Smooth muscle cell (in vitro differentiated cells): ENCODE measurements around the gene HNRNPUL1. TPM values are rescaled to one million over a fixed set of nuclear protein-coding genes. Genes with fewer than 3 reads are reported as not detected.
"Not testable (repeated sequence)": the region's sequence is repeated elsewhere in the genome, so short reads cannot be mapped to it uniquely, and the experiment has no call there.

Experiments used
- DNase-seq: peaks from one replicate; lab custom pipeline; 2025; ENCODE audit not compliant: unreplicated experiment; lab: John Stamatoyannopoulos, UW
- H2AFZ ChIP-seq: fragments of 200-600 bp; sonication (generic); 2 replicates; pipeline ENCODE4 v1.6.0; 2016; ENCODE audit warnings: antibody characterized with exemption, low read depth, mild to moderate bottlenecking
- H3F3A ChIP-seq: fragments of 200-600 bp; sonication (generic); 2 replicates; pipeline ENCODE4 v1.6.0; 2017; ENCODE audit warnings: antibody characterized with exemption, low read depth
- H3K27ac ChIP-seq: fragments of 200-600 bp; sonication (generic); 2 replicates; pipeline ENCODE4 v1.5.1; 2016; ENCODE audit warnings: low read depth, mild to moderate bottlenecking
- H3K27me3 ChIP-seq: fragments of 200-600 bp; sonication (generic); 2 replicates; pipeline ENCODE4 v1.6.1; 2016; ENCODE audit warnings: low read depth, mild to moderate bottlenecking
- H3K36me3 ChIP-seq: fragments of 200-600 bp; sonication (generic); 2 replicates; pipeline ENCODE4 v1.5.1; 2016; ENCODE audit warnings: low read depth
- H3K4me1 ChIP-seq: fragments of 200-600 bp; sonication (generic); 2 replicates; pipeline ENCODE4 v1.5.1; 2016; ENCODE audit warnings: low read depth
- H3K4me2 ChIP-seq: fragments of 200-600 bp; sonication (generic); 2 replicates; pipeline ENCODE4 v1.6.0; 2016; ENCODE audit warnings: mild to moderate bottlenecking
- H3K4me3 ChIP-seq: fragments of 200-600 bp; sonication (generic); 2 replicates; pipeline ENCODE4 v1.5.1; 2016; ENCODE audit warnings: mild to moderate bottlenecking
- H3K79me2 ChIP-seq: fragments of 200-600 bp; sonication (generic); 2 replicates; pipeline ENCODE4 v1.6.0; 2016; ENCODE audit warnings: low read depth, mild to moderate bottlenecking
- H3K9ac ChIP-seq: fragments of 200-600 bp; sonication (generic); 2 replicates; pipeline ENCODE4 v1.6.0; 2016; ENCODE audit warnings: low read depth
- H3K9me3 ChIP-seq: fragments of 200-600 bp; sonication (generic); replicated peaks from 2 replicates; pipeline ENCODE4 v1.5.1; 2016; ENCODE audit warnings: low read depth
- H4K20me1 ChIP-seq: fragments of 200-600 bp; sonication (generic); 2 replicates; pipeline ENCODE4 v1.6.0; 2016; ENCODE audit warnings: low read depth
- CTCF ChIP-seq: fragments of 200-600 bp; sonication (generic); IDR thresholded peaks from 2 replicates; pipeline ENCODE4 v1.5.1; 2017; ENCODE audit warnings: borderline replicate concordance, mild to moderate bottlenecking, antibody characterized with exemption; ENCODE audit not compliant: insufficient read depth, poor library complexity, severe bottlenecking
- WGBS: methylation state at CpG from one replicate; pipeline ENCODE4 v1.1.7; 2016; ENCODE audit warnings: low lambda C conversion rate; 5-methylcytosine and 5-hydroxymethylcytosine counted together
- polyA plus RNA-seq: library from polyadenylated mRNA; unstranded; fragments of >200 nt; fragmentation: Nextera tagmentation; extraction: Ambion mirVana; gene quantifications from 2 replicates; pipeline ENCODE4 v1.2.1, GENCODE V29; 2016
- total RNA-seq: library from RNA; depleted of rRNA; stranded (reverse); fragments of >200 nt; gene quantifications from 2 replicates; pipeline ENCODE4 v1.2.3, GENCODE V29; 2014

The HNRNPUL1 gene
- total and polyA plus RNA-seq, 2 experiments from 2014 or later, result 101 to 125 TPM

- Histone ChIP-seq H3K36me3 (peaks cover 61% of the 10 kb centered on the region), H3K4me3 (no peak overlapping the region), H3K79me2 (peaks cover 20% of the 10 kb centered on the region), H3K4me1 (no peaks in the 10 kb centered on the region), H4K20me1 (peaks cover 44% of the 10 kb centered on the region), H3K9ac (no peak overlapping the region), H3K4me2 (no peak overlapping the region), H2AFZ (no peak overlapping the region), H3F3A (no peaks in the 10 kb centered on the region), H3K27ac (no peak overlapping the region), H3K9me3 (no peaks in the 10 kb centered on the region), H3K27me3 (no peaks in the 10 kb centered on the region)
- WGBS, result 93% methylated on average over 5 of the region's 5 CpGs
- no peak for TF ChIP-seq CTCF
- DNase-seq, result no peak
These were observed 10.6 kb downstream of the HNRNPUL1 start for GRCh38 chr19:41274802-41275201.

DNA sequence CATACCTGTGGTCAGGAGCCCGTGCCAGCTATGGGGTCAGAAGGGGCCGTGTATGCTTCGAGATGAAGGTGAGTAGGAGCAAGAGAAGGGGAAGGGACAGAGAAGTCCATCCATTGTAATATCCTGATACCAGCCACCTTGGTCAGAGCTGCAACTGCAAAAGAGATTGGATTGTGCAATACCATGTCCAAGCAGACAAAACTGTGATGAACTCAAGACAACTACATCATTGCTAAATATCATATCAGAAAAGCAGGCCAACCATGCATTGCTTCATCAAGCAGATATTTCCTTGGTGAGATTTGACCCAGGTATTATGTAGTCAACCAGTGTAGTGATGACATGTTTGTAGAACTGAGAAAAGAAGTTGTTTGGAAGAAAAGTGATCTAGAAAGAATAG, 12.1 kb downstream of the HNRNPUL1 start:
- Histone ChIP-seq H3K79me2 (peaks cover 8% of the 10 kb centered on the region), H3K4me2 (no peak overlapping the region), H3F3A (no peaks in the 10 kb centered on the region), H2AFZ (no peak overlapping the region), H3K27ac (no peak overlapping the region), H3K4me1 (no peaks in the 10 kb centered on the region), H3K9ac (no peak overlapping the region), H4K20me1 (peaks cover 33% of the 10 kb centered on the region), H3K4me3 (no peak overlapping the region), H3K36me3 (peaks cover 69% of the 10 kb centered on the region), H3K27me3 (no peaks in the 10 kb centered on the region), H3K9me3 (no peaks in the 10 kb centered on the region)
- DNase-seq, result no peak
- no peak for TF ChIP-seq CTCF
- WGBS, result 96% methylated on average over 3 of the region's 3 CpGs

GRCh38 chr19:41278478-41278877, 14.3 kb downstream of the HNRNPUL1 start:
- Histone ChIP-seq H2AFZ (no peak overlapping the region), H4K20me1 (peaks cover 32% of the 10 kb centered on the region), H3K36me3 (peaks cover 64% of the 10 kb centered on the region), H3K79me2 (no peaks in the 10 kb centered on the region), H3K9me3 (no peaks in the 10 kb centered on the region), H3K4me1 (no peaks in the 10 kb centered on the region), H3K9ac (no peak overlapping the region), H3K4me2 (no peak overlapping the region), H3K4me3 (no peak overlapping the region), H3K27me3 (no peaks in the 10 kb centered on the region), H3K27ac (no peak overlapping the region), H3F3A (no peaks in the 10 kb centered on the region)
- no peak for TF ChIP-seq CTCF
- no peak for DNase-seq
- 95% methylated on average over 2 of the region's 2 CpGs for WGBS

DNA sequence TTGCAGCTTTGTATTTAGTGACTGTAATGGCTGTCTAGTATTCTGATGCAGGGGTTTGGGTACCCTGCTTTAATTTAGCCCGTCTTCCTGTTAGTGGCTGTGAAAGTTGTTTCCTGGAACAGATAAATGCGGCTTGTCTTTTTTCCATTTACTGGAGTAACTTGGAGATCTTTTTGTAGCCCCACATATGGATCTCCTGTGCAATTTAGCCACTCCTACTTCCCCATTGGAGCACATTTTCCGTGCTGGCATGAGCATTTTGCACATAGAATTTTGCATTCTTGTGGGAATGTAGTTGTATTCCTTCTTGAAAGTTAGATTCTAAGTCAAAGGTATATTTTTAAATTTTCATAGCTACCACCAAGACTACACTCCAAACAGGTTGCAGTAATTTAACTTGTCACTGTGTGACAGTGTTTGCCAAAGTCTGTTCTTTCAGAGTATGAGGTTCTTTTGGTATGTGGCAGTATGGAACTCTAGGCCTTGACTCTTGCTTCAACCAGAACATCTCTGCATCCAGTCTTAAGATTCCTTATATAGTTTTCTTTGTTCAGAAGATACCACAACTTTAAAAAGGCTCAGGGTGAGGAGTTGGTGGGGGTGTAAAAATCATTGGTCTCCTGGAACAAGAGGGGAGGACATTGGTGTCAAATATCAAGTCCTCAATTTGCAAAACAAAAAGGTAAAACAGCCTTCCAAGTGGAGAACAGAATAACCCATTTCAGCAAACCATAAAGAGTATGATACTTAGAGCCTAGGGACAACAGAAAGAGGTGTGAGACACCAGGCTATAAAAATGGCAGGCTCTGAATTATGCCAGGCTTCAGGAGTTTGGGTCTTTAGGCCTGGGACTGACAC, 24.7 kb downstream of the HNRNPUL1 start:
- no peaks in the 10 kb centered on the region for H3K4me1 ChIP-seq
- H2AFZ ChIP-seq, result no peak overlapping the region
- peaks cover 33% of the 10 kb centered on the region for H3K36me3 ChIP-seq
- H3K79me2 ChIP-seq, result peaks cover 20% of the 10 kb centered on the region
- TF ChIP-seq CTCF, result no peak
- WGBS, result 90% methylated on average over 3 of the region's 3 CpGs
- DNase-seq, result no peak
- H4K20me1 ChIP-seq, result peaks cover 52% of the 10 kb centered on the region
- H3K4me2 ChIP-seq, result no peak overlapping the region
- H3K9me3 ChIP-seq, result no peaks in the 10 kb centered on the region
- H3K27me3 ChIP-seq, result no peaks in the 10 kb centered on the region
- H3K27ac ChIP-seq, result no peak overlapping the region
- no peak overlapping the region for H3K9ac ChIP-seq
- no peak overlapping the region for H3K4me3 ChIP-seq
- H3F3A ChIP-seq, result peaks cover 2% of the 10 kb centered on the region

GRCh38 chr19:41289814-41290213, 25.6 kb downstream of the HNRNPUL1 start:
- Histone ChIP-seq H4K20me1 (peaks cover 53% of the 10 kb centered on the region), H3K36me3 (peaks cover 30% of the 10 kb centered on the region), H3K79me2 (peaks cover 20% of the 10 kb centered on the region), H3F3A (peaks cover 11% of the 10 kb centered on the region)
- not testable (repeated sequence) for H2AFZ ChIP-seq, H3K4me1 ChIP-seq, H3K27ac ChIP-seq, H3K4me2 ChIP-seq, H3K4me3 ChIP-seq, H3K27me3 ChIP-seq, H3K9ac ChIP-seq, H3K9me3 ChIP-seq, DNase-seq
- 96% methylated on average over 8 of the region's 8 CpGs for WGBS
